Measurements from ENCODE around the gene RPS25.

Gene RPS25

DNA sequence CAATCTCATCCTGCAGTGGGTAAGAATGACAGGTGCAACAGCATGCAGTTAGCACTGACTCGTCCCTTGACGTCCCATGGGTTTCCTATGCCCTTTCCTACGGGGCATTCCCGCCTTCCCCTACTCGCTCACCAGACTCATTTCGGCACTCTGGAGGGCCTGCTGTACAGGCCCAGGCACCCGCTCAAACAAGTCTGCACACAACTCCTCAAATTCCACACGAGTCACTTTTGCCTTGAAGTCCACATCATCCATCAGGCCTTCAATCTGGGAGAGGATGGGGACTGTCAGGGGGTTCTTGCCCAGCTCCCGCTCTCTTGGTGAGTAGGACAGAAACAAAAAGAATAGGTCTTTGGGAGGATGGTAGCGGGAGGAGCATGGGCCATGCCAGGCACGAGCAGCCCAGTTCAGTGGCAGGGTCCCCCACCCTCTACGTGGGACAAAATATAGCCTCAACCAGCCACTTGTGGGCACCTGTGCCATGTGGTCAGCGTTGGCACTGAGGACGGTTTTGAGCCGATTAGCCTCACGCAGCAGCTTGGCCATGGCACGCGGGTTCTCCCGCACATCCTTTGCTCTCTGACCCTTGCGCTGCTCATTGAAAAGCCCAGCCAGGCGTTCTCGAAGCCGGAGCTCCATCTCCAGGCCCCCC, 34.1 kb upstream of the RPS25 start:
- H3K27me3 ChIP-seq (replicated peaks; ENCODE audit: insufficient read depth, low read length), result no peaks in the 10 kb centered on the region
- 0 out of 2 replicates have a peak, but pooled peaks cover 9% of the 10 kb centered on the region for H4K20me1 ChIP-seq (ENCODE audit: insufficient read depth, low read length)
- no peaks in the 10 kb centered on the region for H3K9me3 ChIP-seq (replicated peaks; ENCODE audit: insufficient read depth, low read length)
- H3K9me2 ChIP-seq (replicated peaks; ENCODE audit: insufficient read depth, low read length), result no peaks in the 10 kb centered on the region
- no peak overlapping the region for H2AFZ ChIP-seq (ENCODE audit: low read length)
- peaks cover 36% of the 10 kb centered on the region for H3K36me3 ChIP-seq (replicated peaks; ENCODE audit: insufficient read depth, low read length)
- peaks cover 9% of the 10 kb centered on the region for H3K4me1 ChIP-seq (ENCODE audit: low read length)
- H3K27ac ChIP-seq (ENCODE audit: low read length), result no peak overlapping the region
- no peak overlapping the region for H3K9ac ChIP-seq (ENCODE audit: low read length)
- TF ChIP-seq EZH2 (optimal IDR thresholded peaks at IDR 0.05; ENCODE audit: low read depth, low read length) (no peak), EZH2phosphoT487 (IDR thresholded peaks at IDR 0.05; ENCODE audit: low read length) (no peak)
- TF ChIP-seq, protein P1, sequence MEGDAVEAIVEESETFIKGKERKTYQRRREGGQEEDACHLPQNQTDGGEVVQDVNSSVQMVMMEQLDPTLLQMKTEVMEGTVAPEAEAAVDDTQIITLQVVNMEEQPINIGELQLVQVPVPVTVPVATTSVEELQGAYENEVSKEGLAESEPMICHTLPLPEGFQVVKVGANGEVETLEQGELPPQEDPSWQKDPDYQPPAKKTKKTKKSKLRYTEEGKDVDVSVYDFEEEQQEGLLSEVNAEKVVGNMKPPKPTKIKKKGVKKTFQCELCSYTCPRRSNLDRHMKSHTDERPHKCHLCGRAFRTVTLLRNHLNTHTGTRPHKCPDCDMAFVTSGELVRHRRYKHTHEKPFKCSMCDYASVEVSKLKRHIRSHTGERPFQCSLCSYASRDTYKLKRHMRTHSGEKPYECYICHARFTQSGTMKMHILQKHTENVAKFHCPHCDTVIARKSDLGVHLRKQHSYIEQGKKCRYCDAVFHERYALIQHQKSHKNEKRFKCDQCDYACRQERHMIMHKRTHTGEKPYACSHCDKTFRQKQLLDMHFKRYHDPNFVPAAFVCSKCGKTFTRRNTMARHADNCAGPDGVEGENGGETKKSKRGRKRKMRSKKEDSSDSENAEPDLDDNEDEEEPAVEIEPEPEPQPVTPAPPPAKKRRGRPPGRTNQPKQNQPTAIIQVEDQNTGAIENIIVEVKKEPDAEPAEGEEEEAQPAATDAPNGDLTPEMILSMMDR (IDR thresholded peaks at IDR 0.05; ENCODE audit: low read length), result no peak
- H3F3A ChIP-seq (ENCODE audit: insufficient read depth, low read length), result peaks cover 5% of the 10 kb centered on the region; the same call in 1 of the 2 replicates
- DNase-seq, result no peak
- peaks cover 67% of the 10 kb centered on the region for H3K79me2 ChIP-seq (ENCODE audit: low read length)
- no peak overlapping the region for H3K4me3 ChIP-seq (ENCODE audit: low read length)
- H3K4me2 ChIP-seq (ENCODE audit: low read depth, low read length), result no peak overlapping the region

DNA sequence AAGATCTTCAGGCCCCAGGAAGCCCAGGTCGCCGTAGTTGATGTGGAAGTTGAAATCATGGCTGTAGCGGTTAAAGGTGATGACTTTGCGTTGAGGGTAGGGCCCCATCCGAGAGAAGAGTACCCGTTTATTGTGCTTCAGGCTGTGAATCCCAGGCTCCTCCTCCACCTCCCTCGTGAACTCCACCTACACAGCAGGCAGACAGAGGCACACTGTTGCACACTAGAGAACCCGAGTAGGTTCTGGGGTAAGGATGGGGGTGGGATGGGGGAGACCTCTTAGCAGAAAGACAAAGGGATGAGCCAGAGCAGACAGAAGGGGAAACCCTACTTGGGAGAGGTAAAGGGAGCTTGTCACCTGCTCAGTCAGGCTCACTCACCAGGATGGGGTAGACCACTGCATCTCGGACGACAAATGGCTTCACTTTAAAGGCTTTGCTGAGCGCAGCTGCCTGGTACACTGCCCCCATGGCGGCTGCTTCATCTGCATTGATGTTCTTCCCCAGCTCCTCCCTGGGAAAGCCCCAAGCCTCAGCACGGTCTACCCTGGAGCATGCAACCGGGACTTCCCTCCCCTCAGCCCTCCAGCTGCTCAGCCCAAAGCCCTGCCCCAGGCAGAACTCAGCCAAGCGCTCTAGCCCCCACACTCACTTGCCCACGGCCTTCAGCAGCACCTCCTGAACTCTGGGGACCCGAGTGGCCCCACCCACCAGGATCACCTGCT, 33.5 kb upstream of the RPS25 start:
- Histone ChIP-seq H3K27me3 (replicated peaks; ENCODE audit: insufficient read depth, low read length) (no peaks in the 10 kb centered on the region), H3F3A (ENCODE audit: insufficient read depth, low read length) (peaks cover 5% of the 10 kb centered on the region; the same call in 1 of the 2 replicates), H2AFZ (ENCODE audit: low read length) (no peak overlapping the region), H3K9me3 (replicated peaks; ENCODE audit: insufficient read depth, low read length) (no peaks in the 10 kb centered on the region), H3K9ac (ENCODE audit: low read length) (no peak overlapping the region), H3K27ac (ENCODE audit: low read length) (no peak overlapping the region), H4K20me1 (ENCODE audit: insufficient read depth, low read length) (0 out of 2 replicates have a peak, but pooled peaks cover 9% of the 10 kb centered on the region), H3K79me2 (ENCODE audit: low read length) (peaks cover 64% of the 10 kb centered on the region), H3K4me2 (ENCODE audit: low read depth, low read length) (no peak overlapping the region), H3K4me1 (ENCODE audit: low read length) (peaks cover 9% of the 10 kb centered on the region), H3K9me2 (replicated peaks; ENCODE audit: insufficient read depth, low read length) (no peaks in the 10 kb centered on the region), H3K36me3 (replicated peaks; ENCODE audit: insufficient read depth, low read length) (peaks cover 37% of the 10 kb centered on the region), H3K4me3 (ENCODE audit: low read length) (no peak overlapping the region)
- no peak for DNase-seq
- TF ChIP-seq, protein P1 (IDR thresholded peaks at IDR 0.05; ENCODE audit: low read length), result no peak
- TF ChIP-seq EZH2 (optimal IDR thresholded peaks at IDR 0.05; ENCODE audit: low read depth, low read length), result no peak
- TF ChIP-seq EZH2phosphoT487 (IDR thresholded peaks at IDR 0.05; ENCODE audit: low read length), result no peak

DNA sequence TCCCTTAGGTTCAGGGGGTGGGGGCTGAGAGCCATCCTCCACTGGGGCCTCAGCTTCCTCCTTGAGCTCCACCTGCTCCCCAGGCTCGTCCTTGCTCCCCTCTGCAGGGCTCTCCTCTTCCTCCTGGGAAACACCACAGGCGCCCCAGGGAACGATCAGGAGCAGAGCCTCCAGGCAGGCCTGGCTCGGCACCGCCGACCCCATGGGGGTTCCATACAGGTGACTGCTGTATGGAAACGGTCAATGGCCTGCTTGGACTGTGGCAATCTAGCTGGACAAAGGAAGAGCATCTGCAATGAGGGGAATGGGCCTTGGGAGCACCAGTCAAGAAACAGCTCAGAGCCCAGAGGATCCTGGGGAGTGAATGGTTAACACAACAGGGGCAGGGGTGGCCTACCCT, 30.9 kb upstream of the RPS25 start:
- Histone ChIP-seq H3K9me2 (replicated peaks; ENCODE audit: insufficient read depth, low read length) (no peaks in the 10 kb centered on the region), H3K9me3 (replicated peaks; ENCODE audit: insufficient read depth, low read length) (no peaks in the 10 kb centered on the region), H3K4me1 (ENCODE audit: low read length) (no peaks in the 10 kb centered on the region), H3K4me2 (ENCODE audit: low read depth, low read length) (no peak overlapping the region), H3K4me3 (ENCODE audit: low read length) (no peak overlapping the region), H3K27ac (ENCODE audit: low read length) (no peak overlapping the region), H2AFZ (ENCODE audit: low read length) (no peak overlapping the region), H3K9ac (ENCODE audit: low read length) (no peak overlapping the region), H3K79me2 (ENCODE audit: low read length) (peaks cover 39% of the 10 kb centered on the region), H3K36me3 (replicated peaks; ENCODE audit: insufficient read depth, low read length) (peaks cover 30% of the 10 kb centered on the region; the same call in 1 of the 2 replicates), H4K20me1 (ENCODE audit: insufficient read depth, low read length) (no peaks in the 10 kb centered on the region), H3F3A (ENCODE audit: insufficient read depth, low read length) (0 out of 2 replicates have a peak, but pooled peaks cover 3% of the 10 kb centered on the region), H3K27me3 (replicated peaks; ENCODE audit: insufficient read depth, low read length) (no peaks in the 10 kb centered on the region)
- DNase-seq, result no peak
- TF ChIP-seq, protein P1 (IDR thresholded peaks at IDR 0.05; ENCODE audit: low read length), result no peak
- no peak for TF ChIP-seq EZH2phosphoT487 (IDR thresholded peaks at IDR 0.05; ENCODE audit: low read length)
- TF ChIP-seq EZH2 (optimal IDR thresholded peaks at IDR 0.05; ENCODE audit: low read depth, low read length), result no peak
